Superior temporal gyrus (tissue), 1 donor: Measurements from ENCODE around the gene IRAG1.

Source experiments
- DNase-seq: peaks from one replicate; pipeline ENCODE4 v3.0.0-alpha.2; 2016; ENCODE audit errors: extremely low spot score

Gene IRAG1

DNA sequence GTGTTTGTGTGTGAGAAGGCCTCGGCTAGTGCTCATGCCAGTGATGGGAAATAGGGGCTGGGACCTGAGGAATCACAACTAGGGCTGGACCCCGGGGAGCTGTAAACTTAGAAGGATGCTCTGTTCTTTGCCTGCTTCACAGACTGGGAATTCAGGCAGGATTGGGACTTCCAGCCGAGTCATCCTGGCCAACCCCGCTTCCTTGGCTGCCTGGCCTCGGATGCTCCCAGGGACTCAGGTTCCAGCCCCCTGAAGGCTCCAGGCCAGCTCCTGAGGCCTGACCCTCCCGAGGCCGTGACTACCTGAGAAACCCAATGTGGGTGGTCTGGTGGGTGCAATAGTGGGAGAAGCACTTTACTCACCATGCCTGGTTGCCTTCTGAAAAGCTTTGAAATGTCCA, 44.7 kb downstream of the IRAG1 start:
- no peak for DNase-seq

DNA sequence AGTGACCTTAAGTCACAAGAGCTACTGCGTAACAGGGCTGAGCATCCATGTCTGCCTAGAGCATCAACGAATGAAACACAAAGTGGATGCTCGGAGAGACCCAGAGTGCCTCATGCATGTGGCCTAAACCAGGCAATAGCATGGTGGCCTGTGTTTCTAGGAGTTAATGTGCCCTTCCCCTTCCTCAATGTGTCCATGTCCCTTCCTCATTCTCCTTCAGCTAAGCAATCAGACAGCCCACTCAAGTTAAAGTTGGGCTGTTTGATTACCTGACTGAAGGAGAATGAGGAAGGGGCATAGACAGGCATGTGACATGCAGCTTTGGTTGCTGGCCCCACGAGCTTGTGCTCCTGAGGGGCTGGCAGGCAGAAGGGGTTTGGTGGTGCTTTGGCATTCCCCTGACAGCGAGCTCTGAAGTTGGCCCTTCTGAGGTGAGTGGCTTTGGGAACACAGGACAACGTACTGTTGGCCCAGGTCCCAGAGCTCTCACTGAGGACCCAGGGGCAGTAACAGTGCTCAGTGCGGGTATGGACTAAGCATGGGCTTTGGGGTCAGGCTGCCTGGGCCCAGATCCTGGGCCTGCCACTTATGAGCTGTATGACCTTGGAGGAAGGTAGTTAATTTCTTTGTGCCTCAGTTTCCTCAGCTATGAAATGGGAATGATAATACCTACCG, 46.7 kb downstream of the IRAG1 start:
- no peak for DNase-seq

- DNase-seq: no peak
These were observed 47.5 kb downstream of the IRAG1 start for GRCh38 chr11:10646005-10646404.

- no peak for DNase-seq
These were observed 48.3 kb downstream of the IRAG1 start for GRCh38 chr11:10645212-10645795.
